ENCODE data around the gene ADGRV1. TPM values are rescaled to one million over a fixed set of nuclear protein-coding genes. Genes with fewer than 3 reads are reported as not detected.
A peak's percentile ranks its signal among the peaks of the same experiment; 100 is the strongest.
"Not testable (repeated sequence)": the region's sequence is repeated elsewhere in the genome, so short reads cannot be mapped to it uniquely, and the experiment has no call there.

ADGRV1 gene
- polyA plus RNA-seq, 5 donors: 11.8 to 18.9 (median 15.5) TPM

DNA sequence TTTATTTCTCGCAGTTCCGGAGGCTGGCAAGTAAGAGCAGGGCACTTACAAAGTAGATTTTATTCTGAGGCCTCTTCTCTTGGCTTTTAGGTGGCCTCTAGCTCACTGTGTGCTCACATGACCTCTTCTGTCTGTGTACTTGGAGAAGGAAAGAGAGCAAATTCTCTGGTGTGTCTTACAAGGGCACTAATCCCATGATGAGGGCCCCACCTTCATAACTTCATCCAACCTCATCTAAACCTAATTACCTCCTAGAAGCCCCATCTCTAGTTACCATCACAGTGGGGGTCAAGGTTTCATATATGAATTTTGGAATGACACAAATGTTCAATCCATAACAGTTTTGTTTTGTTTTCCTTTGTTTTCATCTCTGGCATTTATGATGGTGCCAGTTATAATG is 376.1 kb downstream of the ADGRV1 start:
- no peak for DNase-seq

- DNase-seq: no peak
These were observed 380.6 kb downstream of the ADGRV1 start for GRCh38 chr5:90939211-90939610.

- peak; percentile 18 for DNase-seq
These were observed 381.8 kb downstream of the ADGRV1 start for GRCh38 chr5:90940227-90940995.

GRCh38 chr5:90941002-90941720 is 382.6 kb downstream of the ADGRV1 start:
- DNase-seq: no peak

GRCh38 chr5:90944116-90944515 is 385.5 kb downstream of the ADGRV1 start:
- no peak for DNase-seq

- no peak for DNase-seq
These were observed 389.1 kb downstream of the ADGRV1 start for GRCh38 chr5:90947667-90948066.

DNA sequence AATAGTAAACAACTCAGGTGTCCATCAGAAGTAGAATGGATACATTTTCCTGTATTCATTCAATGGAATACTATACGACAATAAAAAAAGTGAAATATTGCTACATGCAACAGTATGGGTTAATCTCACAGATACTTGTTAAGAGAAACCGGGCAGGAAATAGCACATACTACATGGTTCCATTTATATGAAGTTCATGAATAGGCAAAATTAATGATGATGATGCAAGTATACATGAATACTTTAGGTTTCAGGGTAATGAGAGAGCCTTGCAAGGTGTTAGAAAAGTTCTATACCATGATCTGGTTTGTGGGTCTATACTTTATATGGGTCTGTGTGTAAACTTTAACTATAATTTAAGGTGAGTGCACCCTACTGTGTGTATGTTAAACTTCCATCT is 390.4 kb downstream of the ADGRV1 start:
- DNase-seq: no peak

DNA sequence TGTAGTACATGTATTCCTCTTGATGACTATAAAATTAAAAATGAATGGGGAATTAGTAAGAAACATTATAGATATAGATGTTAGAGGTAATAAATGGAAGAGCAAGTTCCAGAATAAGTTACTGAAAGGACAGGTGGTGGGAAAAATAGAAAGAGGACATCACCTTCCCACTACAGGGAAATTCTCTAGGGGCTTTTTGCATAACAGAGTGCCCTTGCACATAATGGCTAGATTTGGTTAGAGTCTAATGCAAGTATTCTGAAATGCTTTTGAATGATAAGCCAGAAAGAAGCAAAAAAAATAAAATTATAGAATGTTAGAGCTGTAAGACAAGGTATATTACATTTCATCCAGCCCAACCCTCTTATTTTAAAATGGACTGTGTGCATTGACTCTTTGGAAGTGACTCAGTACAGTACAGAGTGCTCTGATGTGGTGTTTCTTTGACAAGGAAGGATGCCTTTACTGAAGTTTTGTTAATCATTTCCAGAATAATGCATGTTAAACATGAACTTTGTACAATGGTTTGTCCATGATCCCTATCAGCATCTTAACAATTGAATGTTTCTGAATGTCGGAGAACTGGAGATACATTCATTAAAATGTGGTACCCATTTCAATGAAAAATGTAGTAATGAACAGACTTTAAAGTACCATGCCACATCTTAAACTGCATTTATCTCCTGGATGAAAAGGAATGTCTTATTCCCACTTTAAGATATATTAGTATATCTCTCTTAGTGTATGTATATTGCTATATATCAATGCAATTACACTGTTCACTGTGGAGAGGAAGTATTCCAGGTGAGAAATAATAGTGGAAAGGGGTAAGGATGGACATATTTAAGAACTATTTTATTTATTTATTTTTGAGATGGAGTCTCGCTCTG is 391.1 kb downstream of the ADGRV1 start:
- no peak for DNase-seq

- DNase-seq: no peak
These were observed 396.5 kb downstream of the ADGRV1 start for GRCh38 chr5:90955001-90955635.

GRCh38 chr5:90956511-90957097 is 398.0 kb downstream of the ADGRV1 start:
- no peak for DNase-seq

DNA sequence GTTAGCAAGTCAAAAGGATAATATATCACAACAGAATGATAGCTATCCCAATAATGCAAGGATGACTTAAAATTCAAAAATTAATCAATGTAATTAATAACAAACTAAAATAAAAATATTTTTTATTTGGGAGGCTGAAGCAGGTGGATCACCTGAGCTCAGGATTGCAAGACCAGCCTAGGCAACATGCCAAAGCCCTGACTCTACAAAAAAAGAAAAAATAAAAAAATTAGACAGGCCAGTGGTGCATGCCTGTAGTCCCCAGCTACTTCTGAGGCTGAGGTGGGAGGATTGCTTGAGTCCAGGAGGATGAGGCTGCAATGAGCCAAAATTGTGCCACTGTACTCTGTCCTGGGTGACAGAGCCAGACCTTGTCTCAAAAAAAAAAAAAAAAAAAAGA is 399.3 kb downstream of the ADGRV1 start:
- no peak for DNase-seq

- DNase-seq: no peak
These were observed 400.7 kb downstream of the ADGRV1 start for GRCh38 chr5:90959262-90959661.

DNA sequence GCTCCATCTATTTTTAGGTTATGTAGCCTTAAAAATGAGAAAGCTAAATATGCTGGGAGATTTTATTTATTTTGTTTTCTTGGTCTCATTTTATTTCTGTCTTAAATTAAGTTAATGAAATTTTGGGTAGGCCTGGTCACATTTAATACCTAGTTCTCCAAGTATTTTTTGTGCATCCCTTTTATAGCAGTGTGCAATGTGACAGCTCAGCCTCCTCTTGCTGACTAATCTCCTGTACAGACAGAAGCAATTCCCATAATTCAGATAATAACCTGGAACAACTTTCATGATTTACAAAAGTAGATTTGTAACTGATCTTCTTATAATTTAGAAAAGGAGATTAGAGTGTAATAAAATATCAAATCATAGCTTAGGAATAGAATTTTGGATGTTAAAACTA is 403.9 kb downstream of the ADGRV1 start:
- DNase-seq: no peak

DNA sequence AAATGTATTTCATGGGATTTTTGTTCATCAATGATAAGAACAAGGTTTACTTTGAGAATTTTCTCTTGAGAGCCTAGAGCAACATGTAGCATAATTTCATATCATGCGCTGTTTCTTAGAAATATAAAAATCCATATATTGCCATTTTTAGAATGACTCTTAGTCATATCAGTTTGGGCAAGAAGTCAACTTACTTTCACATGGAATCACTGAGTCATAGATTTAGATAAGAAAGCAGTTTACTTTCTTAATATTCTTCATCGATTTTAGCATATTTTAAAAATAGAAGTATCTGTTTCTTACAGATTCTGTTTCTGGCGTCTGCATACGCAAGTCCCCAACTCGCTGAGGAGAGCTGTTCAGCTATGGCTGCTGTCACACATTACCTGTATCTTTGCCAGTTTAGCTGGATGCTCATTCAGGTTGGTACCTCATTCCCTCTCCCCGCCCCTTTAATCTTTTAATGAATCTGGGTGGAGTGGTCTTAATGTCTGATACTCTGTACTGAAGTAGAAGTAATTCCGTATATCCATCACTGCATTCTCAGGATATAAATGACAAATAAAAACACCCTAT is 406.6 kb downstream of the ADGRV1 start:
- DNase-seq: no peak

DNA sequence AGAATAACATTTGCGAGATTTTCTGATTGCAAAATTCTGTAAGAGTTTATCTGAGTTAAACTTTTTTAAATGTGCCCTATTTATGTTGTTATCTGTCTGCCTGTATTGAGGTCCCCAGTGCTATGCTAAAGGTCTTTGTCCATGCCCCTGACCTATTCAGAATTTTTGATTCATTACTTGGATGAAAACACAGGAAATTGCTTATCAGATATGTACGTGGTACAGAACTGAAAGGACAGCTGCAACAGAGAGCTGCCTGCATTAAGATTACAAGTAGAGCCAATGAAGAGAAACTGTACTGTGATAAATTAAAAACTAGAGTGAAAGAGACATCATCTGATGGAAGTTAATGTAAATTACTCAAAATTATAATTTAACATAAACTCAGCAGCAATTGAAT is 408.8 kb downstream of the ADGRV1 start:
- peak in 1 of 2 donors; percentile 6 for DNase-seq

- no peak for DNase-seq
These were observed 409.3 kb downstream of the ADGRV1 start for GRCh38 chr5:90967851-90968250.

DNA sequence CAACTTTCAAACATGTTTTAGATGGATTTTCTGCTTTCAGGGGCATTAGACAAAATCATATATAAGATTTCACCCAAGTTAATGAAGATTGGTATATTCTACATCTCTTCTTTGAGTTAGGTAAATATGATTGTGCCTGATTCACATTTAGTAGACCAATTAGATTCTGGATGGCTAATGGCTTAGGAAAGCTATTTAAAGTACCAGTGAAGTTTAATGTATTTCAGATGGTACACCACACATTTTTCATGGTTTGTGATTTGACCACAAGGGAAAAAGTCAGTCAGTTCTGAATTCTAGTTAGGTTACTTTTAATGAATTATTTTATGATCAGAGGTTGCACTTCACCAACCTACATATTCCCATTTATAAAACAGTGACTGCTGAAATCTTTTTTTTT is 409.7 kb downstream of the ADGRV1 start:
- DNase-seq: no peak

DNA sequence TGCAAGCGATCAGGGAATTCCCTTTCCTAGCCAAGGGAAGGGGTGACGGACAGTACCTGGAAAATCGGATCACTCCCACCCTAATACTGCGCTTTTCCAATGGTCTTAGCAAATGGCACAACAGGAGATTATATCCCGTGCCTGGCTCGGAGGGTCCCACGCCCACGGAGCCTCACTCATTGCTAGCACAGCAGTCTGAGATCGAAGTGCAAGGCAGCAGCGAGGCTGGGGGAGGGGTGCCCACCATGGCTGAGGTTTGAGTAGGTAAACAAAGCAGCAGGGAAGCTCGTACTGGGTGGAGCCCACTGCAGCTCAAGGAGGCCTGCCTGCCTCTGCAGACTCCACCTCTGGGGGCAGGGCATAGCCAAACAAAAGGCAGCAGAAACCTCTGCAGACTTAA is 411.3 kb downstream of the ADGRV1 start:
- not testable (repeated sequence) for DNase-seq

- no peak for DNase-seq
These were observed 422.6 kb downstream of the ADGRV1 start for GRCh38 chr5:90981177-90981576.

DNA sequence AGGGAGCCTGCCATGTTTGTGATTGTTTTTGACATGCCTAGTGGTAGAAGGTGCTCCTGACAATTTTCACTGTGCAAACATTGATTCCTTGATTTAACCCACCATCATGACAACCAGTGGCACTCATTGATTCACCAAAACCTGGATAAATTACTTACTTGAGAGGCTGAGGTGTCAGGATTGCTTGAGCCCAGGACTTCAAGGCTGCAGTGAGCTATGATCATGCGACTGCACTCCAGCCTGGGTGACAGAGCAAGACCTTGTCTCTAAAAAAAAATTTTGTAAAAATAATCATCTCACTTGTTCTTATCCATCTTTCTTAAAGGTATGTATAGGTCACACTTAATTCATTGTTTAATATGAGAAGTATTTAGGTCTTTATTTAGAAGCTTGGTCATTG is 423.2 kb downstream of the ADGRV1 start:
- no peak for DNase-seq

- no peak for DNase-seq
These were observed 424.0 kb downstream of the ADGRV1 start for GRCh38 chr5:90982576-90982975.
